Activated CD4-positive, alpha-beta T cell treated with anti-CD3 and anti-CD28 coated beads, Interleukin-2, Interleukin-6, amounts not matched to agents 100 ng/mL and 50 ng/mL, durations not matched to agents 16 hours and 8 hours (primary cell): ENCODE measurements around the gene APBA2.

ENCODE experiments used
- DNase-seq: peaks from one replicate; pipeline ENCODE4 v3.0.0-alpha.2; 2020

Gene APBA2

DNA sequence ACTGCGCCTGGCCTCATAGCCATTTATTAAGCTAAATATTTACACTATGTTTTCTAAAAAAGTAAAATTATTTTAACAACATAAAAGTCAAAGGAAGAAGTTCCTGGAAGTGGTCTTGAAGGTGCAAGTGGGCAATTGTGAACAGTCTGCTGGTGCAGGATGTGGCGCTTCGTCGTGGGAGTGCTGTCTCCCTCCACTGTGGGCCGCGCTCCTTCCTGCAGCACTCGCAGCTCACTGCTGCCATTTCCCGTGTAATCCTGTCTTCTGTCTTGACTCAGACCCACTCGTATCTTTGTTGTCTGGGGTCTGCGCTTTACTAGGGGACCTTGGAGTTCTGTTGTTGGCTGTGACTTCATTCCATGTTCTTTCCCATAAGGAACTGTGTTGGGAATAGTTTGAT is 56.3 kb downstream of the APBA2 start:
- DNase-seq, result no peak

DNA sequence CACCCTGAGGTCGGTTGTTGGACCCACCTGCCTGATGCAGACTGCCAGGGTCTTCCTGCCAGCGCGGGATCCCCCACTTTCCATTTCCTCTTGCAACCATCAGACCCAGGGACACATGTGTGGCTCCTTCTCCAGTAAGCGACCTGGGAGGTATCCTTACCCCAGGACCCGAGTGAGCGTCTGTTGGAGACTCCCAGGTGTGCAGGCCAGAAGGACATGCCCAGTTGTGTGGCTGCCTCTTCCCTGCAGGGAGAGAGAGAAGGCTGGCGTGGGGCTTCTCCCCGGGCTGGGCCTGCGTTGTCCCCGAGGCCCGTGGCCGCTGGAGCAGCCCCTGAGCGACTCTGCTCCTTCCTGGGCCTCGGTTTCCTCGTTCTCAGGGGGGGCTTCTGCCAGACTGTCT is 56.8 kb downstream of the APBA2 start:
- no peak for DNase-seq

DNA sequence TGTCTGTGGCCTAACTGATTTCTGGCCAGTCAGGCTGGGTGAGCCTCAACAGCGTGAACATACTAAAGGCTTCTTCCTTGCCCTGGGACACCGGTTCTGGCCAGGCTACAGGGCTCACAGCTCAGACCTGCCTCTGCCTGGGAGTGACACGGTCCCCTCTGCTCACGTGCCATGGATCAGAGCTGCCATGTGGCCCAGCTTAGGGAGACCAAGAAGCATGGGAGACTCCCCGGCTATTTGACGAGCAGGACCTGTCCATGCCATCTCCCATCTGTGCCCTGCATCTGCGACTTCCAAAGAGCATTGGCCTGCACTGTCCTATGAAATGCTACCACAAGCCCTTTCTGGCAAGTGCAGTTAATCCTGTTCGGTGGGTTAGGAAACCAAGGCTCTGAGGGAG is 57.4 kb downstream of the APBA2 start:
- DNase-seq, result no peak

DNA sequence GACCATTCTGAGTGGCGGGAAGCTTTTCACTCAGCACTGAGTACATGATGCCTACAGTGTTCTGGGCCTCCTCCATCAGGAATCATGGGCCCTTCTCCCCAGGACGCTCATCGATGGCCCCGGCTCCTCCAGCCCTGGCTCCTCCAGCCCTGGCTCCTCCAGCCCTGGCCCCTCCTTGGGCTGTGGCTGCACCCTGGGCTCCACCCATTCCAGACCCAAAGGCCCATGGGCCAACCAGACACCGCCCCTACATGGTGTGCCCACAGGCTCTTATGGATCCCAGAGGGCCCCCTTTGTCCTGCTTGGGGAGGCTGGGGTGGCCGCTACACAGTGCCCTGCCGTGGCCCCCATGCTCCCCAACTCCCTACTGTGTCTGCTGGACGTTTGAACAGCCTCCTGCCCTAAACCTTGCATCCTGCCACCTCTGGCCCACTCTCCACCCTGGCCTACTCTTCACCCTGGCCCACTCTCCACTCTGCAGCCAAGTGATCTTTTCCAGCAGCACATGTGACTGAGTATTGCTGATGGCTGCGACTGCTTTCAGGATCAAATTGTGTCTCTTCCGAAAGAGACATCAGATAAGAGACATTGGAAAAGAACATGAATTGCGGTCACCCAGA is 57.9 kb downstream of the APBA2 start:
- DNase-seq, result no peak

DNA sequence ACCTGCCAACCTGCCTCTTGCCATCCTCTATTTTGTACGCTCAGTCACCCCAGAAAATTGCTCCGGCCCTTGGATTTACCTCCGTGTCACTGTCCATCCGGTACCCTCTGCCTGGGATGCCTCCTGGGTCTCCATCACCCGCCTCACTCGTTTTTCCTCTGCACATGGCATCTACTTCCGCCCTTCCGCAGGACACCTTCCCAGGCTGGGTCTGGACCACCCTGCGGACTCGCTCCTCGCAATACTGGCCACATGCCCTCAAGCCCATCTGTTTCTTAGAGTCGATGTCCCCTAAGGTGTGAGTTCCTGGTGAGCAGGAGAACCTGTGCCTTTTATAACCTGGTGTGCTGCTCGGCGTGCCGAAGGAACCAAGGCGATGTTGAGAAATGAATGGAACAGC is 58.5 kb downstream of the APBA2 start:
- no peak for DNase-seq

DNA sequence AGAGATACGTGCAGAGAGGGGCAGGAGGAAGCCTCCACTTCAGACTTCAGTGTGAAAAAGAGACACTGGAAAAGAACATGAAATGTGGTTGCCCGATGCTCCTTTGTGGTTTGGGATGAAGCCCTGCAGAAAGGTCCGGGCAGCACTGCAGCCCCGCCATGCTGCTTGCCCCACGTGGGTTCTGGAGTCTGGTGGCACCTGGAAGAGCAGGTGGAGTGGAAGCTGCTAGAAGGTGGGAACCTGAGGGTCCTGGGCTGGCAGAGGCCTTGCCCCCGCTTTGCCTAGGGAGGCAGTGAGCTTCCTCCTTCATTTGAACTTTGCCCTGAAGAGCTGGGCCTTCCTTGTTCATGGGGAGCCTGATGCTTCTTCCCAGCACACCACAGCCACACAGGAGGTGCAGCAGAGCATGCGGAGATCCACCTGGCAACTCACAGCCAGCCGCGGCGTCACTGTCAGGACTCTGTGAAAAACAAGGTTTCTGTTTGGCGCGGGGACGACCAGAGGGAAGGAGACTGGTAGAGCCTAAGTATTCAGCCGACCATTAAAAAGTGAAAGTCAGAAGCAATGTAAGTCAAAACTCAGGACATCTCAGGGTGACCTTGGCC is 59.0 kb downstream of the APBA2 start:
- no peak for DNase-seq

DNA sequence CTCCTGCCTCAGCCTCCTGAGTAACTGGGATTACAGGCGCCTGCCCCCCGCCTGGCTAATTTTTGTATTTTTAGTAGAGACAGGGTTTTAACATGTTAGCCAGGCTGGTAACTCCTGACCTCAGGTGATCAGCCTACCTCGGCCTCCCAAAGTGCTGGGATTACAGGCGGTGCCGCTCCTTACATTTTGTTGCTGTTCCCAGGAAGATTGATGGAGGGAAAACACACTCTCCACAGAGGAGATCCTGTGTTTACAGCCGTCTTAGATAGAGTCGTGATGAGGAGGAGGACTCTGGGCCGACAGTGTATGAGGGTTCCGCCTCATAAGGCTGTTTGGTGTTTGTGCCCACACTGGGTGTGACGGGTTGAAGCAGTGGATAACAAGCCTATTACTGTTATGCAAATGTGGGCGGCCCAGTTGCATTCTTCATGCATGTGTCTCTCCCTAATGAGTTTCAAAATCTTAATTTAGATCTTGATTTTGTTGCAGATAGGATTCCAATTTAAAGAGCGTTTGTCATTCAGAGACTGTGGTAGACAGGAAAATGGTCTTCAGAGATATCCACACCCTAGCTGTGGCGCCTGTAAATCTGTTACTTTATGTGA is 60.0 kb downstream of the APBA2 start:
- no peak for DNase-seq

DNA sequence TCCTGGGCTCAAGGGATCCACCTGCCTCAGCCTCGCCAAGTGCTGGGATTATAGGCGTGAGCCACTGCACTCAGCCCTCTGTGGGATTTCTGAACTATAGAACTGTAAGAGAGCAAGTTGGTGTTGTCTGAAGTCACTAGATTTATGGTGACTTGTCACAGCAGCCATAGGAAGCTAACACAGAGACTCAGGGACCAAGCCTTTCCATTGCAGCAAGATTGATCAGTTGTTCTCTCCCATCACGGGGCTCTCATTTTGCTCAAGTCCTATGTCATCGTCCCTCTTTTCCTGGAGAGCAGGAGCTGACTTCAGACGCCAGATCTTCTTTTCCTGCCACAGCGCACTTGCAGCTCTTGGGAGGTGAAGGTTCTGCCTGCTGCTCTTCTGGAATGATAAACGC is 61.0 kb downstream of the APBA2 start:
- no peak for DNase-seq

DNA sequence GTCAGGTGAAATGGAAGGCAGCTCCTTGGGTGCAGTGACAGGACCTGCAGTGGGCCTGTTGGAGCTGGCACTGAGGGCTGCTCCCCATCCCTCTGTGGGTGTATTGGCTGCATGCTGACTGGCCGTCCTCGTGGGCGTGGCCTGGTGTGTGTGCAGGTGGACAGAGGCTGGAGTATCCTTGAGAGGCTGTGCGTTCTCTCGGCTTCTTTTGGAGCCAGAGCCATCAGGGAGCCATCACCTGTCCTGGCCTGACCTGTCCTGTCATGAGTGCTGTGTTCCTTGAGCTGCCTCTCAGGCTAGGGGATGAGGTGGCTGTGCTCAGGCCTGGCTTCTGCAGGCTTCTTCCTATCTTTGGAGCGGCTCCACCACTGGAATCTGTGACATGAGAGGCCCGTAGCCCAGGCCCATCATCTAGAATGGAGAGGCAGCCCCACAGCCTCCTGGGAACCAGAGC is 61.5 kb downstream of the APBA2 start:
- DNase-seq, result no peak

DNA sequence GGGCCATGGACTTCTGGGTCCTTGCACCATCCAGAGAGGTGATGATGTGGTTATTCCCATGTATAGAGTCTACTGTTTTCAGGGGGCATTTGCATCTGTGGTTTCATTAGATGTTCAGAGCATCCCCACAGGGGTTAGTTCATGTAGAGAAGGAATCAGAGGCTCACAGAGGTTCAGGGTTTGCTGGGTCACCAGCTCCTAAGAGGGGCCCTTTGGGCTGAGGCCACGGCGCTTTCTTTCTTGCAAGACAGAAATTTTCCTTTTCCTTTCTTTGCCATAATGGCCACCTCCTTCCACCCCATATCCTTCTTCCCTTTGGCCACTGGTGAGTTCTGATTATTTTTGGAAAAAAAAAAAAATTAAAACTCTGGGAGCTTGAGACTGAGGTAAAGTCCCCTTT is 62.3 kb downstream of the APBA2 start:
- no peak for DNase-seq

DNA sequence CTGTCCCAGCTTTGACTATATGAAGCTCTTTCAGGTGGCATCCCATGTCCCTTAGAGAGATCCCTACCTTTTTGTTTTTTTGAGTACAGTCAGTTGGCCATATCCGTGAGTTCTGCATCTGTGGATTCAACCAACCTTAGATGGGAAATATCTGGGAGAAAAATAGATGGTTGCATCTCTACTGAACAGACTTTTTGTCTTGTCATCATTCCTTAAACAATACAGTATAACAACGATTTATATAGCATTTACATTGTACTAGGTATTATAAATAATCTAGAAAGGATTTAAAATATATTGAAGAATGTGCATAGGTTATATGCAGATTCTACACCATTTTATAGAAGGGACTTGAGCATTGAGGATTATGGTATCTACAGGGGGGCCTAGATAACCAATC is 65.1 kb downstream of the APBA2 start:
- DNase-seq, result no peak

DNA sequence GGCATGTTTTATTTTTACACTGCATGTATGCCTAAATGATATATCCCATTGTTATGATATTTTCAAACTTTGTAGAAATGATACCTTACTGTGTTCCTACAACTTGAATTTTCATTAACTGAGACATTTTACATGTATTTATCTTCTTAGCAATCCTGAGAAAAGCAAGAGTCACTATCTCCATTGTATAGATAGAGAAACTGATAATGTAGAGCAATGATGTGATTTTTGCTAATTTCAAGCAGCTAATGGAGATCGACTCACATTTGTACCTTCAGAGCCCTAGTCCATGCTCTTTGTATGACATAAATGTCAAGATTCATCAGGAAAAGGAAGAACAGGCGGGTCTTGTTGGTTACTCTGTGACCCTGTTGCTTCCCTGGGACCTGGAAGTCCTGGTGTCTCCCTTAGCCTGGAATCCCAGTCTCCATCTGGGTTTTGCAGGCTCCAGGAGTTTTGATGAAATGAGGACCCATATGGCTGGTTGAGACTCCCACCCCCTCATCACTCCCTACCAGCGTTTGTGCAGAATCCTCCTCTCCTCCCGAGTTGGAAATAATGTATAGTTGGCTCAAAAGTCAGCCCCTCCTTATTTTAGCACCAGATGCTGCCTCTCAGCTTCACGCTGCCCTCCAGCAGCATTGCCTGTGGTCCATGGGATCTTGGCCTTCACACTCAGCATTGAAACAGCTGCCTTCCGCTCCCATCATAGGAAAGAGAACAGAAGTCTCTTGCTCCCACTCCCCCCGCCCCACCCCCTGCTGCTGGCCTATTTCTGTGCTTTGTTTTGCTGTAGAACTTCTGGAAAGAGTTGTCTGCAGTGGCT is 67.1 kb downstream of the APBA2 start:
- no peak for DNase-seq

DNA sequence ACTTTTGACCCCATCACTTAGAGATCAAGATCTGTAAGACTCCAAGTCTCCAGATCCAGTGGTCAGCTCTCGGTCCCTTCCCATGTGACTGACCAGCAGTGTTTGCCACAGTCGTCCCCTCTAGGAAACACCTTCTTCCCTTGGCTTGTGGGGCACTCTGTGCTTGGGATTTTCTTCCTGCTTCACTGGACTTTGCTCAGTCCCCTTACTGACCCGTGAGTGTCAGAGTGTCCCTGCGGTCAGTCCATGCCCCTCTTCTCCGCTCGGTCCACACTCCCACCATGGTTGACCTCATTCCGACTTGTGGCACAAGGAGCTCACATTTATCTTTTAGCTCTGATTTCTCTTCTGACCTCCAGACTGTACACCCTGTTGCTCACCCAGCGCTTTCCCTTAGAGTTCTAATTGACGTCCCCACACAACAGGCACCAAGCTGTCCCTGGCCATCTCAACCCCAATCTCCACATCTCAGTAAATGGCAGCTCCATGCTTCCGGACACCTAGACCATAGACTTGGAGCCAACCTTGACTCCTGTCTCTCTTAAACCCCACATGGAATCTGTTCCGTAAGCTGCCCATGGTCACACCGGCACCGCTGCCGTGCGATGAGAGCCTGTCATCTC is 67.9 kb downstream of the APBA2 start:
- DNase-seq, result no peak

DNA sequence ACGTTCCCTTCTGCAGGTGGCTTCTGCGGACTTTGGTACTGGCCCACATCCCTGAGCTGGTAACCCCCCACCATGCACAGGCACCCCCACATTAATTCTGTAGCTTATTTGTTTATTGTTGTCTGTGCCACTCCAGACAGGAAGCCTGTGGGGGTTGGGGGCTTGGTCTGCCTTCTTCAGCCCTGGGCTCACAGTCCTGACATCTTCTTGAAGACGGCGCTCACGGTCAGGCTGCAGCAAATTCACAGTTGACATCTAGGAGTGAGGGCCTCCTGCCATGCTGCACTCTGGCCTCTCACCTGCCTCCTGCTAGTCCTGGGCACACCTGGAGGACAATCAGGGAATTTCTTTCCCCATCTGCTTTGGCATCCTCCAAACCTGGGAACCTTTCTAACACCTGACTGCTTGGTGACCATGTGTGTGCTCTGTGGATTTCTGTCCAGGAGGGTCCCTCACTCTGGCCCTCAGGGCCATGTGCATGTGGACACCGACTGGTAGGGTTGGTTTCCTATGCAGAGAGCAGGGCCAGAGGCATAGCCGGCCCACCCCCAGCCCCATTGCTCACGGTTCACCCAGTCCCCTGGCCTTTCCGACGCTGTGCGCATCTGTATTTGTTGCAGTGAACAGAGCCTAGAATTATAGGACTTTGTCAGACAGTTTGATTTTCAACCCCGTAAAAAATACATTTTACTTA is 68.8 kb downstream of the APBA2 start:
- DNase-seq, result no peak

DNA sequence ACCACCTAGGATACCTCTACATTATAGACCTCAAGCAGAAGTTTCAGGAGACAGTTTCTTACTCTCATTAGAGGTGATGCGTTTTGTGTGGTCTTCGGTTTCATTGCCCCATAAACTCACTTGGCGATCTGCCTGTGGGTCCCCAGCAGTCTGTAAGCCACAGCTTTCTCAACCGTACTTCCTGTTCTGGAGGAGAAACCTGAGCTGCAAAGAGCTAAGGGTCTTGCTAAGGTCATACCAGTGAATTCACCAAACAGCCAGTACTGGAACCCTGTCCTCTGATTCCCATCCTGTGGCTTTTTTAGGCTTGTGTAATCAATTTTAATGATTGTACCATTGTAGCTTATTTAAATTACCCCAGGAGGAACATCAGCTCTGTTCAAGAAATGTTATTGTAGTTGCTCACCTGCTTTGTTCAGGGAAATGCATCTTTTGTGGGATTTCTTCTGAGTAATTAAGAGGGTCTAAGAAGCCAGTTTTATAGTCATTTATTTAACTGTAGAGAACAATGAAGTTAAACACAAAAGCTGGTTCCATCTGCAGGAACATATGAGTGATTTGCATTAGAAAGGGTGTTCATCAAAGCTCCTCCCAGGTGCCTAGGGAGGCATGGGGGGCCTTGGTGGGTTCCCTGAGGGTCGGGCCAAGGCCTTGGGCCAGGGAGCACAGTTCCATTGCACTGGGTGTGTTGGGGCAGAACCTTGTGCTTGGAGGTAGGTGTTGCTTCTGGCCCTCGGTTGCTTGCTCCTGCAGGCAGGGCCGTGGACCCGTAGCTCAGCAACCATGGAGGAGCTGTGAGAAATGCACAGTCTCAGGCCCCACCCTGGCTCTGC is 69.6 kb downstream of the APBA2 start:
- no peak for DNase-seq

DNA sequence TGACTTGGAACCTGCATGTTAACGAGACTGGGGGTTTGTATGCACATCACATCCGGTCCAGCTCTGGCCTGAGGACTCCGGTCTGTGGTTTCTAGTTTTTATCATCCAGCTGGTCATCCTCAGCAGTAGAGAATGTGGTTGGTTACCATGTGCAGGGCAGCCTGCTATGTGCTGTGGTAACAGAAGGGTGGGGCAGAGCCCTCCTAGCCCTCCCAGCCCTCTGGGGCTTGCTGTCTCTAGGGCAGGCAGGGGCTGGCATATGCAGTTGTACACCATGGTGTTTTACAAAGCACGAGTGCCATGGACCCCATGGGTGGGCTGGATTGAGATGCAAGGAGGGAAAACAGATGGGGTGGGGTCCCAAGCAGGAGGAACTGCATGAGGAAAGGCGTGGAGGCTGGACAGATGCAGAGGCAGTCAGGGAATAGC is 70.2 kb downstream of the APBA2 start:
- DNase-seq, result no peak

DNA sequence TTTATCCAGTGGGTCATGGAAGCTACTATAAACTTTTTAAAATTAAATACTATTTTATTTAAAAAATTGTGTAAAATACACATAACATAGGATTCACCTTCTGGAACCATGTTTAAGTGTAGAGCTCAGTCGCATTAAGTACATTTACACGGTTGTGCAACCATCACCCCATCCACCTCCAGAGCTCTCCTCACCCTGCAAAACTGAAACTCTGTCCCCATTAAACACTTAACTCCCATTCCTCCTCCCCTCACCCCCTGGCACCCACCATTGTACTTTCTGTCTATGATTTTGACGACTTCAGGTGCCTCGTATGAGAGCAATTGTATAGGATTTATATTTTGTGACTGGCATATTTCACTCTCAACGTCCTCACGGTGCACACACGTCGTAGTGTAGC is 70.7 kb downstream of the APBA2 start:
- DNase-seq, result no peak

DNA sequence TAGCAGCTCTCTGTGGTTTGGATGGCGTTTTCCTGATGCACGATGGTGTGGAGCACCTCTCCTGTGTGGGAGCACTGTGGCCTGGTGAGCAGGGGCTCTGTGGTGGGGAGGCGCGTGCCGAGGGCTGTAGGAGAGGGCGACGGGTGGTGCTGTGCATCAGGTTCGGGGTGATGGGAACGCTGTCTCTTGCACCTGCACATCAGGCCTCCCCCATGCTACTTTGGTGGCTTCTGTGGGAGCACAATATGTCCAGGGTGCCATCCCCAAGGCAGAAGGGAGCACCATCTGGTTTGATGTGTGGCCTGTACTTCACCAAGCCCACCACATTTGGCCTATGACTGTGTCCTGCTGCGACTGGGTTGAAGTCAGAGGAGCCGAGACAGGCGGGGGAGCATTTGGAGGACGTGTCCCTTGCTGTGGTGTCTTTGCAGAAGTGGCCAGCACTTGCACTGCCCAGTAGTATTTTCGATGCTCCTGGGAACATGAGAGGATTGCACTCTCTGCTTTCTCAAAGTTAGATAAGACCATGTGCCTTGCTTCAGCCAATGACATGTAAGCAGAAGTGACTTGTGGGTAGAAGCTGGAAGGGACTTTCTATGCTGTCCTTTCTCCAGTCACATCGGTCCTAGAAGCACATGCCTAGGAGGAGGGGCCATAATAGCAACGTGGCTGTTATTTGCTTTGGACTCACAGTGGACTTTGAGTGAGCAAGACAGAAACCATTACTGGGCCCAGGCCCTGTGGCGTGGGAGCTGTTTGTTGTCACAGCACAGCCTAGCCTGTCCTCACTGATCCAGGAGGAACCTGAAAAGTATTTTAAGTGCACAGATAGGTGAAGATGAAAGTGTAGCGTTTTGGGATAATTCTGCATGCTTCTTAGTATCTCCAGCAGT is 72.1 kb downstream of the APBA2 start:
- DNase-seq, result no peak

DNA sequence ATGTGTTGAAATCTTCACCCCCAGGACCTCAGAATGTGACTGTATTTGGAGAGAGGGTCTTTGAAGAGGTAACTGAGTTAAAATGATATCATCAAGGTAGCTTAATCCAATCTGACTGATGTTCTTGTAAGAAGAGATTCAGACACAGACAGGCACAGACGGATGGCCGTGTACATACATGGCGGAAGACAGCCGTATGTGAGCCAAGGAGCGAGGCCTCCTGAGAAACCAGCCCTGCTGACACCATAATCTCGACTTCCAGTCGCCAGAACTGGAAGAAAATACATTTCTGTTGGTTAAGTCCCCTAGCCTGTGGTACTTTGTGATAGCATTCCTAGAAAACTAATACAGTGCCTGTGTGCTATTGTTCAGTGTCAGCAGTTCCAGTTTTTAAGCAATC is 73.6 kb downstream of the APBA2 start:
- DNase-seq, result no peak

DNA sequence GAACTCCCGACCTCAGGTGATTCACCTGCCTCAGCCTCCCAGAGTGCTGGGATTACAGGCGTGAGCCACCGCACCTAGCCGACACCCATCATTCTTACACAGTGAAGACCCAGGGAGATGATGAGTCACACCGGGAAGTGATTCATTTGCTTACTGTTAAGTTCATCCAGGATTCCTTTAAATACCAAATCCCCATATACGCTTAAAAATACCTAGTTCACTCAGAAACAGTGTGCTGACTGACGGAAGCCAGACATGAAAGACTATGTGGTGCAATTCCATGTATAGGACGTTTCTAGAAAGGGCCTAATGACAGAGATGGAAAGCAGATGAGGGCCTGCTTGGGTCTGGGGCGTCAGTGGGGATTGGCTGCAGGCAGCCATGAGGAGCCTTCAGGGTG is 75.2 kb downstream of the APBA2 start:
- DNase-seq, result no peak

DNA sequence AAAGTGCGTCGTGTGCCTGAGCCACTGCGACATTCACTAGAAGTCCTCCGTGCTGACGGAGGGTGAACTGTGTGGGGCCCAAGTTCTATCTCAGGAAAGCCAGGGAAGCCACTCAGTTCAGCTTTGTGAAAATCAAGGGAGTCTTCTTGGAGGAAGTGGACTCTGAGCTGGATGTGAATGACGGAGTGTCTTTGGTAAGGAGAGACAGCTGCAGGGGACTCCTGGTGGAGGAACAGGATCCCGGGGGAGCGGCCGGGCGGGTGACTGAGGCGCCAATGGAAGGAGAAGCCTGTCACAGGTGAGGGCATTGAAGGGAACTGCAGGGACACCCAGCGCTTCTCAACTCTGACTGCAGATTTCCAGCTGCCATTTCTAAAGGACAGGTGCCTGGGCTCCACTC is 75.6 kb downstream of the APBA2 start:
- DNase-seq, result no peak
